GM21576 (cell line): ENCODE results near the gene UNKL.

Source experiments
- ATAC-seq: cut with Tn5 transposase; IDR thresholded peaks from one replicate; pipeline ENCODE4 v1.9.1; 2021; ENCODE audit warnings: mild to moderate bottlenecking, moderate library complexity; ENCODE audit not compliant: unreplicated experiment

Gene UNKL

DNA sequence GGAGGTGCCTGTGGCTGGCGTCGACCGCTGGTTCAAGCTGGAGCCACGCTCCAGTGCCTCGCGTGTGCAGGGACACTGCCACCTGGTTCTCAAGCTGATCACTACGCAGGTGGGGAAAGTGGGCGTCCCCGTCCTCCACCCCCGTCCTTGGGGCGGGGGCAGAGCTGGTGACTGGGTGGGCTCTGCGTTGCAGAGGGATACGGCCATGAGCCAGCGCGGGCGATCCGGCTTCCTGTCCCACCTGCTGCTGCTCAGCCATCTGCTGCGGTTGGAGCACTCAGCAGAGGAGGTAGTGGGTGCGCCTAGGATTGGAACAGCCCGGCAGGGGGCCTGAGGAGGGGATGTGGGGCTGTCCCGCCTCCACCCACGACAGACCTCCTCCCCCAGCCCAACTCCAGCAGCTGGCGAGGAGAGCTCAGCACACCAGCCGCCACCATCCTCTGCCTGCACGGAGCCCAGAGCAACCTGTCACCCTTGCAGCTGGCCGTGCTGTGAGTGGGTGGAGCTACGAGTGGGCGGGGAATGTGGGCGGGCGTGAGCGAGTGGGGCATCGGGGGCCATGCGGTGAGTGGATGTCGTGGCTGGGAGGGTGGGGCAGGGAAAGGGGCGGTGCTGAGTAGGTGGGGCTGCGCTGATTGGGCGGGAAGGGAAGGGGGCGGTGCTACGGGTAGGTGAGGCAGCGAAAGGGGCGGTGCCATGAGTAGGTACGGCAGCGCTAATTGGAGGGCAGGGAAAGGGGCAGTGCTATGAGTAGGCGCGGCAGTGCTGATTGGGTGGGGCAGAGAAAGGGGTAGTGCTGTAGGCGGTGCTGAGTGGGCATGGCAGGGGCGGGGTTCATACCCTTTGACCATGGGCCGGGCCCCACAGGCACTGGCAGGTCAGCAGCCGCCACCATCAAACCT lies 71.7 kb downstream of the UNKL start:
- ATAC-seq, result peak; percentile 78

DNA sequence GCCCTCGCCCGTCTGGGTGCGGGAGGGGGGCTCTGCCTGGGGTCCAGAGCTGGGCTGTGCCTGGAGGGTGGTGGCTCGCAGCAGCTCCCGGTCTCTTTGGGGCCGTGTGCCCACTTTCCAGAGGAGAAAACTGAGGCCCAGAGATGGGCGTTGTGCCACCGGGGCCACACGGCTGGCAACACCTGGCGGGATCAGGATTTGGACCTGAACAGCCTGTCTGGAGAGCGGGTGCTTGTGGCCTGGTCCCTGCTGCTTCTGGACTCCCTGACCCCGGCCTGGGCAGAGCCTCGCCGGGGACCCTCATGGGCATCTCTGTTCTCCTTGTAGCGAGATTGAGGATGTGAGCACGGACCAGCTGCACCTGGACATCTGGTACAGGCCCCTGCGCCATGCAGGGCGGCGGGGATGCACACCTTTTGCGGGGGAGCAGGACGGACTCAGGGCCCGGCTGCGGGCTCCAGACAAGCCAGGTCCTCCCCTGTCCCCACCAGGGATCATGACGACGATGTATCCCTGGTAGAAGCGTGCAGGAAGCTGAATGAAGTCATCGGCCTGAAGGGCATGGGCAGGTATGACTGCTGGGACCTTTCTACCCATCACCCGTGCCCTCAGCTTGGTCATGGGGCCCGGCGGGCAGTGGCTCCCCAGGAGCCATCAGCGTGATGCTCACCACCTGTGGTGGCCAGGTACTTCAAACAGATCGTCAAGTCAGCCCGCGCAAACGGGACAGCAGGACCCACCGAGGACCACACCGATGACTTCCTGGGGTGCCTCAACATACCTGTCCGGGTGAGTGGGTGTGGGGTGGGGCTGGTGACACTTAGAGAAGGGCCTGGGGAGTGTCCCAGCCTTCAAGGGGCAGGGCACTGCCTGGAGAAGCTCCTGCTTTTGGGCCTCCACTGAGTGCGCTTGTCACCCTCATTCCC lies 72.7 kb downstream of the UNKL start:
- no peak for ATAC-seq

DNA sequence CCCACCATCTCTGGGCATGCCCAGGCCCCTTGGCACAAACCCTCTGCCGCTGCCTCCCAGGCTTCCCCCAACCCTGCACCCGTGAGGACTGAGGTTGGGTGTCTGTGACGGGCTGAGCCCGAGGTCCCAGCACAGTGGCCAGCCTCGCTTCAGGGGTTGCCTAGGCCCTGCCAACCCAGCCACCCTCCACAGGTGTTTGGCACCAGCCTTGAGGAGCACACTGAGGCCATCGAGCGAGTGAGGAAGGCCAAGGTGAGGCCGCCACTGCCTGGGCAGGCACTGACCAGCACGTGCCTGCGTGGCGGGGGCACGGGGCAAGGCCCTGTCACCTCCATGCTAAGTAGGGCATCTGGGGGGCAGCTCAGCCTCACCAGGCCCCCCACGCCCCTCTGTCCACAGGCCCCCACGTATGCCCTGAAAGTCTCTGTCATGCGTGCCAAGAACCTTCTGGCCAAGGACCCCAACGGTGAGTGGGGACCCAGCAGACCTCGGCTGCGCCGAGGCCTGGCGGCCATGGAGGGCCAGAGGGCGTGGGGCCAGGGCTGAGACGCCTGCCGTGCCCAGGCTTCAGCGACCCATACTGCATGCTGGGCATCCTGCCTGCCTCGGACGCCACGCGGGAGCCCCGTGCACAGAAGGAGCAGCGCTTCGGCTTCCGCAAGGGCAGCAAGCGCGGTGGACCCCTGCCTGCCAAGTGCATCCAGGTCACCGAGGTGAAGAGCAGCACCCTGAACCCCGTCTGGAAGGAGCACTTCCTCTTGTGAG lies 73.6 kb downstream of the UNKL start:
- ATAC-seq, result no peak

DNA sequence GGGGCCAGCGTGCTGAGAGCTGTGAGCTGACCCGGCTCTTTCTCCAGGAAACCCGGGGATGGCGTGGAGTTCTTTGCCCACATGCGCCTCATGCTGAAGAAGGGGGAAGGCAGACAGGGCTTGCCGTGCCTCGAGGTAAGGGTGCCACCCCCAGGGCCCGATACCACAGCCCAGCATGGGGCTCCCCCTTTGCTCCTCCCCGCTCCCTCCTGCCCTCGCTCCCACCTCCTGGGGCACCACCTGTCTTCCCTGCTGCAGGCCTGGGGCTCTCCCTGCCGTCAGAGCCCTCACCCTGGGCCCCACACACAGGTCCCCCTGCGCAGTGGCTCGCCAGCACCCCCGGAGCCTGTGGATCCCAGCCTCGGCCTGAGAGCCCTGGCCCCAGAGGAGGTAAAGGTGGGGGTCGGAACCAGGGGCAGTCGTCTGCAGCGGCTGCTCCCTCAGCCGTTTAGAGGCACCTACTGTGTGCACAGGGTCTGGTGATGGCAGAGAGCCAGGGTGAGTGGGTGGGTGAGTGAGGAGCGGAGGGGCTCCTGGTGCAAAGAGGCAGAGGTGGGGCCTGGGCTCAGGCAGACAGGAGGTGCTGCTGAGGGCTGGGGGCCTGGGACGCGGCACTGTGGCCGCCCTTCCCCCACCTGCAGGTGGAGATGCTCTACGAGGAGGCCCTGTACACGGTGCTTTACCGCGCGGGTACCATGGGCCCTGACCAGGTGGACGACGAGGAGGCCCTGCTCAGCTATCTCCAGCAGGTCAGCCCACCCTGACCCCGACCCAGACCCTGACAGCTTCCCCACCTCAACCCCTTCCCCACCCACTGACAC lies 75.4 kb downstream of the UNKL start:
- no peak for ATAC-seq

DNA sequence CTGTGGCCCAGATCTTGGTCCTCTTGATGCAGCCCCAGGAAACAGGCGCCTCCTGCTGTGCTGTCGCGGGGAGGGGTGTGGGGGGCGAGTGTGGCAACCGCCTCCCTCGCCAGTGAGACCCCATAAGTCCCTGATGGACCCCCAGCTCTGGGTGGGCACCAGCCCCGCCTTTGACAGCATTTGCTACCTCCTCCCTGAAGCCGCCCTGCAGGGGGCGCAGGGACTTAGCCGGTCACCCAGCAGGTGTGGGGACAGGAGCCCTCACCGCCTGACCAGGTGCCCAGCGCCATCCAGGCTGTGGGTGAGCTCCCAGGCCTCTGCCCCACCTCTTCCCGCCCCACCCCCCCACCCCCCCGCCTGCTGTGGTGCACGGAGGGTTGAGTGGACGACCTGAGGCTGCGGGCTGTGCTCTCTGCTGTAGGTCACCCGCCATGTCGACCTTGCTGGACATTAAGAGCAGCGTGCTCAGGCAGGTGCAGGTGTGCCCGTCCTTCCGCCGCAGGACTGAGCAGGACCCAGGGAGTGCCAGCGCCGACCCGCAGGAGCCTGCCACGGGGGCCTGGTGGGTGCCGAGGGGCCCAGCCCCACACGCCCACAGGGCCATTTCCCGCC lies 76.3 kb downstream of the UNKL start:
- ATAC-seq, result no peak

DNA sequence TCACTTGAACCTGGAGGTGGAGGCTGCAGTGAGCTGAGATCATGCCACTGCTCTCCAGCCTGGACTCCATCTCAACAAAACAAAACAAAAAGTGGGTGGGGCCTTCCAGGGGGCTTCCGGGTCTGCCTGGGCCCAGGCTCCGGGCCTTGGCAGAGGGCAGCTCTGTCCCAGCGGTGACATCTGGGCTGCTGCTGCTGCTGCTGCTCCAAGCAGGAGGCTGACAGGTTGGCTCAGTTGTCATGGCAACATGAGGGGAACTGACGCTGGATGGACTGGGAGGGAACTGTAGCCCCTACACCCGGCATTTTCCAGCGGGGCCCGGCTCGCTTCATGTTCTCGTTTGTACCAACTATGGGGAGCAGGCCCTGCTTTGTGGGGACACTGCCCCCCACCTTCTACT lies 77.0 kb downstream of the UNKL start:
- no peak for ATAC-seq

DNA sequence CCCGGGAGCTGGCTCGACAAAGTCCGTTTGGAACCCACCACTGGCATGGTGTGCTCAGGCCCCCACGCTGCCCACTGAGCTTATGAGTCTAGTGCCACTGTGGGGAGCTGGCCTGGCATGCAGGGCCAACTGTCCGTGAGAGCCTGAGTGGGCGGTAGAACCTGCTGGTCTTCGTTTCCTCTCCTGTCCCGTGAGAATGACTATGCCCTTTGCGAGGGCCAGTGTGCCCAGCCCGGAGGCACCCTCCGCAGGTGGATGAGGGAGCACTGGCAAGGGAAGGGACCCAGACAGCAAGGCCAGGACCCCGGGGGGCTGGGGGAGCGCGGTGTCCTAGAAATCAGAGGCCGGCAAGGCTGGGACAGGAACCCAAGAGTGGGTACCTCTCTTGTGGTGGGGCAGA lies 77.9 kb downstream of the UNKL start:
- ATAC-seq, result no peak

DNA sequence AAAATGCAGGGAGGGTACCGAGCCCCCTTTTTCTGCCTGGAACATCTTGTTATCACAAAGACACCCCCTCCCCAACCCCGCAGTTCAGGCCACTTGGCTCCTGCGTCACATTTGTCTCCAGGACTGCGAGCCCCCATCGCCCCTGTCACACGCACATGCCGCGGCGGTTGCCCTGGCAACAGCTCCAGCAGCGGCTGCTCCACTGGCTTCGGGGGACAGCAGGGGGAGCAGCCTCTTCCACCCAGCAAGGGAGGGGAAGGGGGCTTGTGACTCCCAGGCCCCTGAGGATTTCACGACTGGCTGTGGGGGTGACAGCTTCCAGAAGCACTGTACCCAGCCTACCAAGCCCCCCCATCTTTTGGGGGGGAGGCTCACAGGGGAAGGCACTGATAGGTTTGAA lies 78.5 kb downstream of the UNKL start:
- ATAC-seq, result no peak

DNA sequence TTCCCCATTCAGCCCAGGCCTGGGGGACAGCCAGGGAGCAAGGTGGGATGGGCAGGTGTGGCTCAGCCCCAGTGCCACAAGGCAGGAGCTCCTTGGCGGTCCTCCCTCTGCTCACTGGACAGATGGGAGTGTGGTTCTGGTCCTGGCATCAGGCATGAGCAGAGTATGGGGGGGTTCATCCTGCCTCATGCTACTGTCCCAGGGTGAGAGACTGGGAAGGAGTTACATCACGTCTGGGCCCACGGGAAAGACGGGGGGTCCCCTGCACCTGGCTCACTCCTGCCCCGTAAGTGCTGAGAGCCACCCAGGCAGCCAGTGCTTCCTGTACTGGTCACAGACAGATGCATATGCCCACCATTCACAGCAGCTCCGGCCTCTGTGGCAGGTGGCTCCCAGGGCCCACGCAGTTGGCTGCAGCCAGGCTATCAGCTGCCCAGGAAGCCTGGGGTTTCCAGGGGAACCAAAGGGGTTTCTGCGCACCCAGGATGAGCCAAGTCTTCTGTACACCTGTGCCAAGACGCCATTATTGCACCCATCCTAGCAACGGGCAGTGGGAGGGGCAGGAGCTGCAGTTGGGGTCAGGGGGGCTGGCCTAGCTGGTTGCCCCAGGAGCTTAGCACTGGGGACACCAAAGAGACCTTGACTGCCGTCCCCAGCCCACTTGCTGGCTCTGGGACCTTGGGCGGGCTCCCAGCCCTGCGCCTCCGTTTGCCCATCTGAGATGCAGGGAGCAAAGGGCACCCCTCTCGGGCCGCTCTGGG lies 79.1 kb downstream of the UNKL start:
- ATAC-seq, result no peak

DNA sequence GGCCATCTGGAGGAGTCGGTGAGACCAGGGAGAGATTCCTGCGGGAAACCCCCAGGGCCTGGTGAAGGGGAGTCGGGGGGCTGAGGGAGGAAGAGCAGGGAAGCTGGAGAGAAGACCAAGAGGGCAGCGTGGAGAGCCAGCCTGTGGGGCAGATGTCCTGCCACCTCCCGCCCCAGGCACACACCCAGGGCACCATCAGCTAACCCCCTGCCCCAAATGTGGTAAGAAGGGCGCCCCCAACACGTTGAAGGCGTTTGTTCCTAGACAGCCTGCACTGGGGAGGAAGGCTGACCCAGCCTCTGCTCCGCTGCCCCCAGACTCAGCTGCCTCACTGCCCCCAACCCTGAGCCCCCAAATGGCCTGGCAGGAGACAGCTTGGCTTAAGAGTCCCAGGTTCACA lies 79.8 kb downstream of the UNKL start:
- ATAC-seq, result no peak

DNA sequence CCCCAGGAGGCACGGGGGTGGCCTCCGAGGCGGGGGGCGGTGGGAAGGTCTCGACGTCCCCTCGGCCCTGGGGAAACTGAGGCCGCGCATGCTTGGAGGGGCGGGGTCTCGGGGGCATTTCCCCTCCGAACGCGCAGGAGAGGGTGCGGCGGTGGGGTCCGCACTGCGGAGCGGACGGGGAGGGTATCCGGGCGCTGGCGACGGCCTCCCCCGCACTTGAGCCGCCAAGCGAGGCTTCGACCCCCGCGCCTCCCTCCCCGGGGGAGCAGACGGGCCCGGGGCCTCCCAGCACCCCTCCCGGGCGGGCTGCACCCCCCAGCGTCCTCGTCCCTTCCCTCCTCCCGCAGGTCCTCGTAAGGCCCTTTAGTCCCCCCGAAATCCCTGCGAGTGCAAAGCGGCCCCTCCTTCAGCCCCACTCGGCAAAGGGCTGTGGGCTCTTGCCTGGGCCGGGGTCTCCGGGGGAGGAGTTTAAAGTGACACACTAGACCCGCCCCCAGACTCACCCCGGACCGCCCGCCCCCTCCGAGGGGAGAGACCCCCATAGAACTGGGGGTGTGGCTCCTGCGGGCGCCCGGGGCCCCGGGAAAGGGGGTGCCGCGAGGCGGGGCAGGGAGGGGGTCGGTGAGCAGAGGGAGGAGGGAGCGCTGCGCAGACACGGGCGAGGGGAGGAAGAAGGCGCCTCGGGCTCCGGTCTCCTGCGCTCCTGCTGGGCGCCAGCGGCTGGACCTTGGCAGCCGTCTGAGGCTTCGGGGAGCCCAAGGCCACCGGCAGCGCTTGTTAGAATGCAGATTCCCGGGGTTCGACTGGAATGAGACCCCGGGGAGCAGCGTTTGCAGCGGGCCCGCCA lies 80.4 kb downstream of the UNKL start:
- no peak for ATAC-seq

DNA sequence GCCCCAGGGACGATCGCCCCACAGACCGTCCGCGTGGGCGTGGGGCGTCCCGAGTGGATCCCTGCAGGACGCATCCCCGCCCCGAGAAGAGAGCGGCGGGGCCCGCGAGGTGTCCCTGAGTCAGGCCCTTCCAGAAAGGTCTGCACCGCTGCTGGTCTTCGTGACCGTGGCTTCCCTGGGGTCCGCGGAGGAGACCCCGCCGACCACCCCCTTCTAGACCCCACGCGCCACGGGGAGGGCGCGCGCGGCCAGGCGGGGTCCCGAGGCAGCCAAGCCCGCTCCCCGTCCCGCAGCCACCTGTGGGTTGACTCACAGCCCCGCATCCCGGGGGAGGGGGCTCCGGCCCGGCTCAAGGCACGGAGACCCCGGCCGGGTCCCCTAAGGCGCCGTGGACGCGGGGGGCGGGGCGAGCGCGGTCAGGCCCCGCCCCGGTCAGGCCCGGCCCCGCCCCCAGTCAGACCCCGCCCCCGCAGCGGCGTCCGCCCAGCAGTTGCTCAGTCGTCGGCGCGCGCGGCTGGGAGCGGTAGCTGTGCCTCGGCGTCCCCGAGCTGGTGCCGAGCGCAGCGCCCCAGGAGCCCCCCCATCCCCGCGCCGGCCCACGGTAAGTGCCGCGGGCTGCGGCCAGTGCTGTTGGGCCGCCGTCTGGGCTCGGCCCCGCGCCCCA lies 81.2 kb downstream of the UNKL start, which contains the start of gene BAIAP3:
BAIAP3 (plus strand) TSS at position 497 of the 664 bp plus-strand sequence. CDS start 4,905 bp downstream, outside the sequence.
- ATAC-seq, result no peak

DNA sequence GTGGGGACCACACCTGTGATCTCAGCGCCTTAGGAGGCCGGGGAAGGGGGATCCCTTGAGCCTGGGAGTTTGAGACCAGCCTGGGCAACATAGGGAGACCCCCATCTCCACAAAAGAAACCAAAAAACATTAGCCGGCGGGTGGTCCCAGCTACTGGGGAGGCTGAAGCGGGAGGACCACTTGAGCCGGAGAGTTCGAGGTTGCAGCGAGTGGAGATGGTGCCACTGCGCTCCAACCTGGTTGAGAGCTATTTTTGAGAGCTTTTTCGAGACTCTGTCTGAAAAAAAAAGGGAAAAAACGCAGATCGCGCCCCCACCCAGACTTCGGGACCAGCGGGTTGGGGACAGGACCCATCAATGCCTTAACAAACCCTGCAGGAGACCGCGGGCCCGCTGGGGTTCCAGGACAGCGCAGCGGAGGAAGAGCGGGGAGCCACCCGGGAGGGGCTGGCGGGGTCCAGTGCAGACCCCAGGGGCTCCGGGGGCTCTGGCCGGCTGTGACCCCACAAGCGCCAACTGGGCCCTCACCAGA lies 81.8 kb downstream of the UNKL start:
- ATAC-seq, result no peak

DNA sequence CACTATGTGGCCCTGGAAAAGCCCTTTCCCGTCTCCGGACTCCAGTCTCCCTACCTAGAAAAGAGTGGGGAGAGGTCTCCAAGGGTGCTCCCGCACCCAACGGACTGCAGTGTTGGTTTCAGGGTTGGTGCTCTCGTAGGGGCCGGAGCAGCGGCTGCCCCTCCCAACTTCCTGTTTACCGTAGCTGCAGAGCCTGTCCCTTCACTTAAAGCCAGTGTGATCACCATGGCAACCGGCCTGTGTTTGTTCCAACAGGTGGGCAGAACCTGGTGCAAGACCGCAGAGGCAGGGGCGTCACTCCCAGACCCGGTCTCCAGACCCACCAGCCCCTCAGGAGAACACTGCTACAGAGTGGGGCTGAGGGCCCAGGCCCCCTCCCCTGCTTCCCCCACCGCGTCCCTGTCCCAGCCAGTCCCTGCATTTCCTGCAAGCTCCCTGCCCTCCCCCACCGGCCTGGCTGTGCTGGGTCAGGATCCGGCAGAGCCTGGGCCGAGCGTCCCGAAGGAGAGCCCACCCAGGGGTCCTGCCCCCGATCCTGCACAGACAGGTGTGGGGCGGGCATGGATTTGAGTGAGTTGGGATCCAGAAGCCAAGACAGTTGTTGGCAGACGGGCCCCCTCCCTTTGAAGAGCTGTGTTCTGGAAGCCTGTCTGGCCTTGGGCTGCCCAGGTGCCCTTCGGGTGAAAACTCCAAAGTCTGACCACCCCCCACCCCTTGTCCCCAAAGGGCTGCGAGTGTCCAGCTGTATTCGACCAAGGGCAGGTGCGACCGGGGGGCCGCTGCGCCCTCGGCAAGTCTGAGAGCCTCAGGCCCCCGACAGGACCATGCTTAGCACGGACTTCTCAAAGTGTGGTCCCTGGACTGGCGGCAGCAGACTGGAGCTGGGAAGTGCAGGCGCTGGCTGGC lies 82.5 kb downstream of the UNKL start:
- ATAC-seq, result peak; percentile 56

DNA sequence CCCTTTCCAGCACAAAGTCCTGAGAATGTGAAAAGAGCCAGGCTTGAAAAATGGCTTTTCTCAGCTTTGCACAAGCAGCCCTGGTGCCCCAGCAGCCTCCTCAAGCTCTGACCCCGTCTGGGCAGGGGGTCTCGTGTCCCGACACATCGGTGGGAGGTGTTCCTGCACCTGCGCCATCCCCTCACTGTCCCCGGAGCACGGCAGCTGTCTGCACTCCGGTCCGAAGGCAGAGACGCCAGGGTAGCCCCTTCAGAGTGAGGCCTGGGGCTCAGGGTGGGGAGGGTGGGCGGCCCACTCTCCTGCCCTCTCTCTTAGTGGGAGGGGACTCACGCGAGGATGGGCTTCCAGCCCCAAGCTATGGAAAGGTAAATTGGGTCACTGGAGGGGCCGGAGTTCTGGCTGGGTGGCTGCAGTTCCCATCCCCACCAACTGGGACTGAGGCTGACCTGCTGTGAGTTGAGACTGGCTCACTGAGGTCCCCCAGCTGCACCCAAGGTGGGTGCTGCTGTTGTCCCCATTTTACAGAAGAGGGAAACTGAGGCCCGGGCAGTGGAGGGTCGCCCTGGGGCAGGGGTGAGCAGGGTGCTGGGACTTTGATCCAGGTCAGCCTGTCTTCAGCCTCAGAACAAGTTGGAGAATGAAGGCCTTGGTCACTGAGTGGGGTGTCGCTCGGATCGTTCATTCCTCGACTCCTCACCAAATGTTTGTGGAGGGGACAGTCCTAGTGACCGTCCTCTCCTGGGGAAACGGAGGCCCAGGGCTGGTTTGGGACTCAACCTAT lies 83.4 kb downstream of the UNKL start:
- ATAC-seq, result no peak
